Right lobe of liver (tissue), 4 donors: ENCODE results near the gene PWP2.

ENCODE experiments used
- CTCF ChIP-seq, 4 donors: fragments of 200-600 bp in 3 of 4; fragments of 450-650 bp in 1 of 4; IDR thresholded peaks; one replicate each; pipeline versions ENCODE4 v1.5.1 to v1.8.0; 2016 to 2022; ENCODE audit warnings: antibody characterized with exemption in 4 of 4, mild to moderate bottlenecking in 2 of 4
- POLR2A ChIP-seq: fragments of 450-650 bp; IDR thresholded peaks from one replicate; pipeline ENCODE4 v1.6.1; 2017; ENCODE audit warnings: antibody characterized with exemption, mild to moderate bottlenecking
- donor health status: DM: no; HTN: no; CAD: no.
- donor health status: DM: no; HTN: no; CAD: no.
- donor health status: DM: no; HTN: yes; CAD: no.

- TF ChIP-seq CTCF (IDR thresholded peaks at IDR 0.05) = no peak
- TF ChIP-seq POLR2A = no peak
Observed at GRCh38 chr21:44094832-44095231, 12.4 kb upstream of the PWP2 start.
